K562 (cell line): ENCODE measurements around the gene NTN3. TPM values are rescaled to one million over a fixed set of nuclear protein-coding genes. Genes with fewer than 3 reads are reported as not detected.
A peak's percentile ranks its signal among the peaks of the same experiment; 100 is the strongest.

ENCODE experiments used
- CEBPG ChIP-seq, 3 experiments: fragments of 200-800 bp in 1 of 3; sonication (Bioruptor generic) in 1 of 3; sonication (generic) in 1 of 3; formaldehyde crosslinking in 1 of 3; IDR thresholded peaks in 2 of 3; conservative IDR thresholded peaks in 1 of 3; 2 replicates each; pipeline versions ENCODE4 v1.6.1 to v1.8.0; 2016 to 2022; ENCODE audit warnings: missing compliant biosample characterization in 2 of 3, missing genetic modification characterization in 2 of 3, mild to moderate bottlenecking in 1 of 3, missing genetic modification reagents in 1 of 3
- CSDE1 ChIP-seq, 2 experiments: fragments of 450-650 bp; IDR thresholded peaks; 2 replicates each; pipeline ENCODE4 v1.6.1; 2016; ENCODE audit warnings: mild to moderate bottlenecking in 1 of 2
- CTBP1 ChIP-seq: fragments of 450-650 bp; IDR thresholded peaks from 2 replicates; pipeline ENCODE4 v1.6.1; 2016; ENCODE audit warnings: borderline replicate concordance
- HDAC1 ChIP-seq, 2 experiments: fragments of 450-650 bp; IDR thresholded peaks; 2 replicates each; pipeline ENCODE4 v1.6.1; 2016 to 2017; ENCODE audit warnings: inconsistent platforms in 1 of 2, mild to moderate bottlenecking in 1 of 2, moderate library complexity in 1 of 2
- HDAC2 ChIP-seq: fragments of 450-650 bp; IDR thresholded peaks from 2 replicates; pipeline ENCODE4 v1.6.1; 2016; ENCODE audit warnings: mild to moderate bottlenecking
- L3MBTL2 ChIP-seq: fragments of 450-650 bp; IDR thresholded peaks from 2 replicates; pipeline ENCODE4 v1.6.1; 2016; ENCODE audit warnings: mild to moderate bottlenecking, moderate library complexity
- MAZ ChIP-seq, 2 experiments: fragments of 450-650 bp in 1 of 2; sonication (generic) in 1 of 2; formaldehyde crosslinking; IDR thresholded peaks in 1 of 2; conservative IDR thresholded peaks in 1 of 2; 2 replicates each; pipeline versions ENCODE4 v1.4.0 to v1.5.0; 2020; ENCODE audit warnings: mild to moderate bottlenecking in 1 of 2, missing genetic modification reagents in 1 of 2
- MLLT1 ChIP-seq, 2 experiments: fragments of 450-650 bp; IDR thresholded peaks; 2 replicates each; pipeline ENCODE4 v1.6.1; 2016
- MYBL2 ChIP-seq, 2 experiments: fragments of 450-650 bp in 1 of 2; sonication (generic) in 1 of 2; formaldehyde crosslinking in 1 of 2; IDR thresholded peaks; 2 replicates each; pipeline versions ENCODE4 v1.6.1 to v1.8.1; 2017 to 2022; ENCODE audit warnings: borderline replicate concordance in 1 of 2, inconsistent platforms in 1 of 2, low read depth in 1 of 2, mild to moderate bottlenecking in 1 of 2, missing genetic modification reagents in 1 of 2, moderate library complexity in 1 of 2
- PHB ChIP-seq: fragments of 250-450 bp; sonication (Bioruptor Pico); IDR thresholded peaks from 2 replicates; pipeline ENCODE4 v1.5.0; 2021
- PTRF ChIP-seq: fragments of 450-650 bp; IDR thresholded peaks from 2 replicates; pipeline ENCODE4 v1.6.1; 2016; ENCODE audit warnings: mild to moderate bottlenecking, missing genetic modification characterization, missing compliant biosample characterization
- ZNF740 ChIP-seq, 3 experiments: fragments of 200-800 bp in 1 of 3; sonication (Bioruptor generic) in 1 of 3; sonication (generic) in 1 of 3; formaldehyde crosslinking in 1 of 3; IDR thresholded peaks; 2 replicates each; pipeline versions ENCODE4 v1.6.1 to v1.8.0; 2016 to 2022; ENCODE audit warnings: mild to moderate bottlenecking in 2 of 3, missing compliant biosample characterization in 2 of 3, missing genetic modification characterization in 2 of 3, missing genetic modification reagents in 1 of 3
- polyA plus RNA-seq, 8 experiments: library from polyadenylated mRNA; depleted of rRNA in 4 of 8; stranded (reverse) in 5 of 8; unstranded in 3 of 8; fragments of >200 nt; fragmentation: Nextera tagmentation in 2 of 8; fragmentation: Illumina TruSeq in 1 of 8; extraction: Ambion mirVana in 2 of 8; extraction: Trizol in 1 of 8; gene quantifications; 2 replicates each; pipeline versions ENCODE4 v1.2.1 to v1.2.3, GENCODE V29; 2011 to 2014; ENCODE audit warnings: inconsistent platforms in 1 of 8, missing spikeins in 1 of 8
- total RNA-seq, 7 experiments: library from RNA; depleted of rRNA in 6 of 7; stranded (reverse); fragments of >200 nt in 6 of 7; fragmentation: Illumina TruSeq in 2 of 7; extraction: Trizol in 2 of 7; gene quantifications; 2 replicates each; pipeline versions ENCODE4 v1.2.1 to v1.2.3, GENCODE V29; 2011 to 2021; ENCODE audit warnings: low replicate concordance in 1 of 7
- TF ChIP-seq, protein P1 (sequence below), 2 experiments: IDR thresholded peaks; 2 replicates each; pipeline ENCODE4 v1.6.1; 2011; ENCODE audit warnings: borderline replicate concordance in 1 of 2, control low read depth in 1 of 2, low read depth in 1 of 2, low read length in 1 of 2, mild to moderate bottlenecking in 1 of 2, mixed read lengths in 1 of 2, moderate library complexity in 1 of 2; ENCODE audit not compliant: insufficient read depth in 1 of 2, insufficient read length in 1 of 2, poor library complexity in 1 of 2, severe bottlenecking in 1 of 2; ENCODE audit errors: extremely low read depth in 1 of 2
- TF ChIP-seq, protein P2 (sequence below): sonication (generic); formaldehyde crosslinking; IDR thresholded peaks from 2 replicates; pipeline ENCODE4 v1.8.0; 2022; ENCODE audit warnings: mild to moderate bottlenecking, missing genetic modification reagents
- TF ChIP-seq, protein P3 (sequence below): sonication (generic); formaldehyde crosslinking; IDR thresholded peaks from 2 replicates; pipeline ENCODE4 v1.8.1; 2023; ENCODE audit warnings: mild to moderate bottlenecking, missing genetic modification reagents
- TF ChIP-seq, protein P4 (sequence below), 2 experiments: fragments of 250-450 bp in 1 of 2; fragments of 450-650 bp in 1 of 2; sonication (Bioruptor Pico) in 1 of 2; IDR thresholded peaks; 2 replicates each; pipeline versions ENCODE4 v1.6.1 to v1.8.0; 2016 to 2021; ENCODE audit warnings: mild to moderate bottlenecking in 2 of 2, moderate library complexity in 2 of 2, missing compliant biosample characterization in 1 of 2, missing genetic modification characterization in 1 of 2

The NTN3 gene
- total and polyA plus RNA-seq, 9 of the 15 experiments (the other 6 are each of a cell fraction or from before 2014, with no cell fraction given) = not detected

DNA sequence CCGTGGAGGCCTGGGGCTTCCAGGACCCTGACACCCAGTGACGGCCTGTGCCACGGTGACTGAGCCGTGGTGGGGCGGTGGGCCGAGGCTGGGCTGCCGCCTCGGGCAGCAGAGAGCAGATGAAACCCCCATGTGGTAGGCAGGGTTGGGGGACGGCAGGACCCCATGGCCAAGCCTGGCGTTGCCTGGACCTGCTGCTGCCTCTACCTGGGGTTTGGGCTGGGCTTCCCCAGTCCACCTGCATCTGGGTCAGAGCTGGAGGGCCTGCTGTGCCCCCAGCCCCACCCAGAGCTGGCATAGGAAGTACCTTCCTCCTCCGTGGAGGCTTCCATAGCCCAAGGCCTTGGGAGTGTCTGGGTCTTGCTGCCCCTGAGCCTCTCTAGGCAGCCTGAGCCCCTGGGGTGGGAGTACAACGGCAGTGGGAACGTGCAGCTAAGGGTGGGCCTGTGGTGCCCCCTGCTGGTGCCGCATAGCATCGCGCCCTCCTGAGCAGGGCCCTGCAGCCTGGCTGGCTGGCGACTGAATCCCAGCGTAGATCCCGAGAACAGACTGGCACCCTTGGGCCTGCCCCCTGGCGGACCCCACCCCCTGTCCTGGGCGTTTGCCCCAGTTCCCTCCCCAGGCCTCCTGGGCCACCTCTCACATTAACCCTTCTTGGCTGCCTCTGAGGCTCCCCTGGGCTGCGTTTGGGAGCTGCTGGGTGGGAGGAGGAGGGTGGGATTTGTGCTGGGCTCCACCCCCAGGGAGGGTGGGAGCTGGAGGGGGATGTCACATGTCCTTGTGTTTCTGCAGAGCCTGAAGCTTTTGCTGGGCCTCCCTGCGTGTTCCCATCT, 30.0 kb downstream of the NTN3 start (continued):
- TF ChIP-seq, protein P1, sequence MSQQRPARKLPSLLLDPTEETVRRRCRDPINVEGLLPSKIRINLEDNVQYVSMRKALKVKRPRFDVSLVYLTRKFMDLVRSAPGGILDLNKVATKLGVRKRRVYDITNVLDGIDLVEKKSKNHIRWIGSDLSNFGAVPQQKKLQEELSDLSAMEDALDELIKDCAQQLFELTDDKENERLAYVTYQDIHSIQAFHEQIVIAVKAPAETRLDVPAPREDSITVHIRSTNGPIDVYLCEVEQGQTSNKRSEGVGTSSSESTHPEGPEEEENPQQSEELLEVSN (IDR thresholded peaks at IDR 0.05; ENCODE audit: borderline replicate concordance in 1 of 2, extremely low read depth in 1 of 2, insufficient read depth in 1 of 2, insufficient read length in 1 of 2, low read depth in 1 of 2, low read length in 1 of 2, poor library complexity in 1 of 2, severe bottlenecking in 1 of 2) = no peak
- peak; percentile 72 for TF ChIP-seq ZNF740 (CRISPR knock-in tag; IDR thresholded peaks at IDR 0.05)
- TF ChIP-seq ZNF740 (tag; IDR thresholded peaks at IDR 0.05) = no peak
- no peak for TF ChIP-seq PHB (CRISPR knock-in tag)
- peak; percentile 55; the same call in 1 of the 2 replicates for TF ChIP-seq CTBP1
- TF ChIP-seq MAZ (CRISPR knock-in tag; conservative IDR thresholded peaks at IDR 0.05 in 1 of 2, IDR thresholded peaks at IDR 0.05 in 1 of 2) = peak; percentile 47 to 72; a peak in 3 of 4 replicates
- no peak for TF ChIP-seq CEBPG (CRISPR knock-in tag; IDR thresholded peaks at IDR 0.05)
- no peak for TF ChIP-seq CEBPG (tag; conservative IDR thresholded peaks at IDR 0.05 in 1 of 2, IDR thresholded peaks at IDR 0.05 in 1 of 2)
- no peak for TF ChIP-seq PTRF (tag)
- TF ChIP-seq L3MBTL2 = no peak; the same call in 1 of the 2 replicates
- no peak for TF ChIP-seq HDAC2
- TF ChIP-seq HDAC1 (IDR thresholded peaks at IDR 0.05) = no peak; a peak in 1 of 4 replicates
- TF ChIP-seq, protein P2, sequence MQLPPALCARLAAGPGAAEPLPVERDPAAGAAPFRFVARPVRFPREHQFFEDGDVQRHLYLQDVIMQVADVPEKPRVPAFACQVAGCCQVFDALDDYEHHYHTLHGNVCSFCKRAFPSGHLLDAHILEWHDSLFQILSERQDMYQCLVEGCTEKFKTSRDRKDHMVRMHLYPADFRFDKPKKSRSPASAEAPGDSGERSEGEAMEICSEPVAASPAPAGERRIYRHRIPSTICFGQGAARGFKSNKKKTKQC (CRISPR knock-in tag) = no peak
- TF ChIP-seq MLLT1 (IDR thresholded peaks at IDR 0.05) = 0 out of 4 replicates have a peak, but pooled peaks of 1 of the 2 experiments have one; percentile 1
- TF ChIP-seq MYBL2 (IDR thresholded peaks at IDR 0.05; ENCODE audit: low read depth) = no peak
- TF ChIP-seq MYBL2 (CRISPR knock-in tag; IDR thresholded peaks at IDR 0.05; ENCODE audit: borderline replicate concordance) = no peak
- no peak for TF ChIP-seq CSDE1 (IDR thresholded peaks at IDR 0.05)
- TF ChIP-seq, protein P3, sequence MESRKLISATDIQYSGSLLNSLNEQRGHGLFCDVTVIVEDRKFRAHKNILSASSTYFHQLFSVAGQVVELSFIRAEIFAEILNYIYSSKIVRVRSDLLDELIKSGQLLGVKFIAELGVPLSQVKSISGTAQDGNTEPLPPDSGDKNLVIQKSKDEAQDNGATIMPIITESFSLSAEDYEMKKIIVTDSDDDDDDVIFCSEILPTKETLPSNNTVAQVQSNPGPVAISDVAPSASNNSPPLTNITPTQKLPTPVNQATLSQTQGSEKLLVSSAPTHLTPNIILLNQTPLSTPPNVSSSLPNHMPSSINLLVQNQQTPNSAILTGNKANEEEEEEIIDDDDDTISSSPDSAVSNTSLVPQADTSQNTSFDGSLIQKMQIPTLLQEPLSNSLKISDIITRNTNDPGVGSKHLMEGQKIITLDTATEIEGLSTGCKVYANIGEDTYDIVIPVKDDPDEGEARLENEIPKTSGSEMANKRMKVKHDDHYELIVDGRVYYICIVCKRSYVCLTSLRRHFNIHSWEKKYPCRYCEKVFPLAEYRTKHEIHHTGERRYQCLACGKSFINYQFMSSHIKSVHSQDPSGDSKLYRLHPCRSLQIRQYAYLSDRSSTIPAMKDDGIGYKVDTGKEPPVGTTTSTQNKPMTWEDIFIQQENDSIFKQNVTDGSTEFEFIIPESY (CRISPR knock-in tag) = peak; percentile 83; the same call in 1 of the 2 replicates
- TF ChIP-seq, protein P4, sequence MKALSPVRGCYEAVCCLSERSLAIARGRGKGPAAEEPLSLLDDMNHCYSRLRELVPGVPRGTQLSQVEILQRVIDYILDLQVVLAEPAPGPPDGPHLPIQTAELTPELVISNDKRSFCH (CRISPR knock-in tag; IDR thresholded peaks at IDR 0.05) = no peak
- TF ChIP-seq, protein P4 (tag; IDR thresholded peaks at IDR 0.05) = 0 out of 2 replicates have a peak, but pooled peaks have one; percentile 31
